CD4-positive, alpha-beta T cell (primary cell): ENCODE results near the gene PLEKHA5. TPM values are rescaled to one million over a fixed set of nuclear protein-coding genes. Genes with fewer than 3 reads are reported as not detected.

Experiments
- ATAC-seq: fragments of 200-7000 bp; cut with Tn5 transposase; one replicate; pipeline ENCODE4 v1.10.0; 2022; ENCODE audit warnings: mild to moderate bottlenecking; ENCODE audit not compliant: poor library complexity
- CTCF ChIA-PET: fragments of 350-600 bp; sonication (Branson Sonifier 250); formaldehyde crosslinking; loops from one replicate; lab custom pipeline; 2021; ENCODE audit warnings: antibody characterized with exemption, inconsistent platforms; lab: Charles Lee
- POLR2A ChIA-PET: fragments of 350-600 bp; sonication (Branson Sonifier 250); formaldehyde crosslinking; loops from one replicate; lab custom pipeline; 2021; ENCODE audit warnings: antibody characterized with exemption, inconsistent platforms; lab: Charles Lee
- DNase-seq, 14 experiments: peaks; one replicate each; pipeline ENCODE4 v3.0.0-alpha.2; 2013 to 2020; ENCODE audit warnings: mixed read lengths in 2 of 14
- H3K27ac ChIP-seq, 2 donors: one replicate each; pipeline versions ENCODE4 v1.5.1 to v1.7.0; 2013; ENCODE audit warnings: low read length in 2 of 2, low read depth in 1 of 2, mild to moderate bottlenecking in 1 of 2
- H3K27me3 ChIP-seq, 2 experiments: 1 replicate in 1 of 2; 2 replicates in 1 of 2; pipeline versions ENCODE4 v1.6.1 to v1.7.0; 2013; ENCODE audit warnings: low read length in 2 of 2, control low read depth in 1 of 2, mild to moderate bottlenecking in 1 of 2, moderate library complexity in 1 of 2; ENCODE audit not compliant: insufficient read depth in 2 of 2, control insufficient read depth in 1 of 2
- H3K36me3 ChIP-seq: one replicate; pipeline ENCODE4 v1.6.1; 2013; ENCODE audit warnings: low read length, control low read depth; ENCODE audit not compliant: insufficient read depth
- H3K4me1 ChIP-seq: one replicate; pipeline ENCODE4 v1.6.1; 2013; ENCODE audit warnings: low read length, control low read depth; ENCODE audit not compliant: insufficient read depth
- H3K4me3 ChIP-seq: one replicate; pipeline ENCODE4 v1.5.1; 2013; ENCODE audit warnings: mild to moderate bottlenecking, low read length, moderate library complexity
- H3K9me3 ChIP-seq, 2 experiments: 1 replicate in 1 of 2; 2 replicates in 1 of 2; pipeline versions ENCODE4 v1.6.1 to v1.7.0; 2013; ENCODE audit warnings: low read length in 2 of 2, mild to moderate bottlenecking in 2 of 2, control low read depth in 1 of 2, moderate library complexity in 1 of 2; ENCODE audit not compliant: control insufficient read depth in 1 of 2, insufficient read depth in 1 of 2
- H3K27ac Mint-ChIP-seq: one replicate; pipeline ENCODE4 v1.8.0; 2020; ENCODE audit warnings: mixed read lengths
- H3K27me3 Mint-ChIP-seq: one replicate; pipeline ENCODE4 v1.8.0; 2021; ENCODE audit warnings: mixed read lengths
- H3K36me3 Mint-ChIP-seq: one replicate; pipeline ENCODE4 v1.8.0; 2021; ENCODE audit warnings: low read depth, mixed read lengths
- H3K4me1 Mint-ChIP-seq: one replicate; pipeline ENCODE4 v1.8.0; 2021; ENCODE audit warnings: low read depth, mixed read lengths
- H3K4me3 Mint-ChIP-seq: one replicate; pipeline ENCODE4 v1.8.0; 2020; ENCODE audit warnings: mild to moderate bottlenecking, mixed read lengths
- H3K9me3 Mint-ChIP-seq: one replicate; pipeline ENCODE4 v1.8.0; 2020; ENCODE audit warnings: mixed read lengths
- intact Hi-C, 2 experiments: fragments of 100-400 bp; cut with DNase I in 1 of 2; cut with micrococcal nuclease in 1 of 2; formaldehyde crosslinking; loops; one replicate each; pipeline versions ENCODE4 v1.15.1 to v1.9.0; 2023 to 2025; cut with DNase I, micrococcal nuclease
- total RNA-seq, 174 experiments: library from RNA in 2 of 174; stranded (reverse) in 2 of 174; gene quantifications; one replicate each; pipeline ENCODE4 v1.2.3 and lab custom pipeline; 2021 to 2026
- TF ChIP-seq, protein P1 (sequence below): fragments of 200-600 bp; IDR thresholded peaks from one replicate; pipeline ENCODE4 v1.8.0; 2022; ENCODE audit warnings: antibody characterized with exemption, mild to moderate bottlenecking

The PLEKHA5 gene
- total RNA-seq, 2 experiments from 2014 or later = 4.5 to 5.4 TPM

GRCh38 chr12:19177754-19178153 is 48.2 kb downstream of the PLEKHA5 start:
- no peaks in the 10 kb centered on the region for H3K4me1 Mint-ChIP-seq
- H3K27ac Mint-ChIP-seq = no peak overlapping the region
- intact Hi-C loops = no loop called here
- no peaks in the 10 kb centered on the region for H3K4me1 ChIP-seq
- H3K4me3 Mint-ChIP-seq = no peak overlapping the region
- POLR2A ChIA-PET = no interaction called here
- no peaks in the 10 kb centered on the region for H3K27me3 ChIP-seq
- no peaks in the 10 kb centered on the region for H3K27me3 Mint-ChIP-seq
- H3K4me3 ChIP-seq = no peak overlapping the region
- no peaks in the 10 kb centered on the region for H3K36me3 Mint-ChIP-seq
- DNase-seq (no peak), ATAC-seq (no peak)
- H3K9me3 ChIP-seq = no peaks in the 10 kb centered on the region
- H3K36me3 ChIP-seq = no peaks in the 10 kb centered on the region
- no peak overlapping the region for H3K27ac ChIP-seq
- CTCF ChIA-PET = no interaction called here
- TF ChIP-seq, protein P1, sequence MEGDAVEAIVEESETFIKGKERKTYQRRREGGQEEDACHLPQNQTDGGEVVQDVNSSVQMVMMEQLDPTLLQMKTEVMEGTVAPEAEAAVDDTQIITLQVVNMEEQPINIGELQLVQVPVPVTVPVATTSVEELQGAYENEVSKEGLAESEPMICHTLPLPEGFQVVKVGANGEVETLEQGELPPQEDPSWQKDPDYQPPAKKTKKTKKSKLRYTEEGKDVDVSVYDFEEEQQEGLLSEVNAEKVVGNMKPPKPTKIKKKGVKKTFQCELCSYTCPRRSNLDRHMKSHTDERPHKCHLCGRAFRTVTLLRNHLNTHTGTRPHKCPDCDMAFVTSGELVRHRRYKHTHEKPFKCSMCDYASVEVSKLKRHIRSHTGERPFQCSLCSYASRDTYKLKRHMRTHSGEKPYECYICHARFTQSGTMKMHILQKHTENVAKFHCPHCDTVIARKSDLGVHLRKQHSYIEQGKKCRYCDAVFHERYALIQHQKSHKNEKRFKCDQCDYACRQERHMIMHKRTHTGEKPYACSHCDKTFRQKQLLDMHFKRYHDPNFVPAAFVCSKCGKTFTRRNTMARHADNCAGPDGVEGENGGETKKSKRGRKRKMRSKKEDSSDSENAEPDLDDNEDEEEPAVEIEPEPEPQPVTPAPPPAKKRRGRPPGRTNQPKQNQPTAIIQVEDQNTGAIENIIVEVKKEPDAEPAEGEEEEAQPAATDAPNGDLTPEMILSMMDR = no peak
- H3K9me3 Mint-ChIP-seq = no peaks in the 10 kb centered on the region

GRCh38 chr12:19179986-19180385 is 50.5 kb downstream of the PLEKHA5 start:
- no peaks in the 10 kb centered on the region for H3K4me1 ChIP-seq
- POLR2A ChIA-PET = no interaction called here
- no peaks in the 10 kb centered on the region for H3K27me3 ChIP-seq
- H3K27ac Mint-ChIP-seq = no peak overlapping the region
- H3K9me3 ChIP-seq = no peaks in the 10 kb centered on the region
- intact Hi-C loops = loop anchor here (5.0 to 10.0 kb wide), 3 partner anchors 107 to 925 kb away; no protein-coding TSS in a partner anchor
- H3K4me1 Mint-ChIP-seq = no peaks in the 10 kb centered on the region
- DNase-seq (no peak), ATAC-seq (no peak)
- no peak overlapping the region for H3K4me3 Mint-ChIP-seq
- no peak overlapping the region for H3K4me3 ChIP-seq
- H3K9me3 Mint-ChIP-seq = no peaks in the 10 kb centered on the region
- TF ChIP-seq, protein P1 = no peak
- no peaks in the 10 kb centered on the region for H3K36me3 ChIP-seq
- H3K27ac ChIP-seq = no peak overlapping the region
- no peaks in the 10 kb centered on the region for H3K27me3 Mint-ChIP-seq
- H3K36me3 Mint-ChIP-seq = no peaks in the 10 kb centered on the region
- CTCF ChIA-PET = interaction anchor here (0.6 kb wide), 1 partner anchor 319 kb away, joined by 3 read pairs; no protein-coding TSS in a partner anchor

DNA sequence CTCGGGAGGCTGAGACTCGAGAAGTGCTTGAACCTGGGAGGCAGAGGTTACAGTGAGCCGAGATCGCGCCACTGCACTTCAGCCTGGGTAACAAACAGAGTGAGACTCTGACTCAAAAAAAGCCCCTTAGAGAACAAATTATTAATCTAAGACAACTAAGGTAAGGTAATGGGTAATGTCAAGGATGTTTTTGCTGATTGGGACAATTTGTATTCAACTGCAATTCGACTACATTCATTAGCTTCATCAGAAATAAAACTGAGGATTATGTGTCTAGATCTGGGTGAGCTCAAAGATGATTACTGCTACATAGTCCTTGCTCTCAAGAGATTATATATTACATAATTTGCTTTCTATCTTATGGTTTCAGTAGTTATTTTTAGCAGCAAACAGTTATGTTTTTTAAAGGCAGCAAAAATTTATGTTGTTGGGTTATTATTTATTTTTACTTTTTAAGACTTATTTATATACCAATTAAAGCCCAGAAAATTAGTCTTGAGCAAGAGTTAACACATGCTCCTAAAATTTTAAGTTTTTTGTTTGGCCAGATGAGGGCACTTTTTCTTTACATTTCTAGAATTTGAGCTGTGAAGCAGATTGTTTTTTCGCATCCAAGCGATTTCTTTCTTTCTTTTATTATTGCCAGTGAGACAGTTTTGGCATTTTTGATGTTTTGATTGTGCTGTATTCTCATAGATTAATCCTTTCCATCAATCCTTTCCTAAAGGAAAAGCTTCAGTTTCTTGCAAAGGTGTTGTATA is 52.3 kb downstream of the PLEKHA5 start:
- Mint-ChIP-seq H3K4me3 (no peak overlapping the region), H3K4me1 (no peaks in the 10 kb centered on the region), H3K27ac (no peak overlapping the region), H3K36me3 (no peaks in the 10 kb centered on the region), H3K27me3 (no peaks in the 10 kb centered on the region), H3K9me3 (no peaks in the 10 kb centered on the region)
- H3K27ac ChIP-seq = no peak overlapping the region
- intact Hi-C loops = loop anchor here (5.0 to 10.0 kb wide), 3 partner anchors 105 to 927 kb away; no protein-coding TSS in a partner anchor
- H3K4me1 ChIP-seq = no peaks in the 10 kb centered on the region
- POLR2A ChIA-PET = no interaction called here
- CTCF ChIA-PET = no interaction called here
- TF ChIP-seq, protein P1 = no peak
- H3K4me3 ChIP-seq = no peak overlapping the region
- no peaks in the 10 kb centered on the region for H3K27me3 ChIP-seq
- H3K36me3 ChIP-seq = no peaks in the 10 kb centered on the region
- ATAC-seq (no peak), DNase-seq (no peak)
- H3K9me3 ChIP-seq = no peaks in the 10 kb centered on the region
